Gastrocnemius medialis (tissue), 4 donors: ENCODE results near the gene SORL1.

Experiments
- POLR2A ChIP-seq, 2 donors: fragments of 450-650 bp; IDR thresholded peaks; one replicate each; pipeline ENCODE4 v1.6.1; 2017; ENCODE audit warnings: antibody characterized with exemption in 2 of 2, mild to moderate bottlenecking in 2 of 2, moderate library complexity in 2 of 2
- TF ChIP-seq, protein P1 (sequence below), 5 experiments: fragments of 450-650 bp in 3 of 5; fragments of 200-600 bp in 2 of 5; sonication (generic) in 2 of 5; IDR thresholded peaks in 4 of 5; conservative IDR thresholded peaks in 1 of 5; 1 replicate in 4 of 5; 2 replicates in 1 of 5; pipeline ENCODE4 v1.5.1; 2016 to 2019; ENCODE audit warnings: antibody characterized with exemption in 5 of 5, mild to moderate bottlenecking in 3 of 5, moderate library complexity in 3 of 5

- TF ChIP-seq, protein P1, sequence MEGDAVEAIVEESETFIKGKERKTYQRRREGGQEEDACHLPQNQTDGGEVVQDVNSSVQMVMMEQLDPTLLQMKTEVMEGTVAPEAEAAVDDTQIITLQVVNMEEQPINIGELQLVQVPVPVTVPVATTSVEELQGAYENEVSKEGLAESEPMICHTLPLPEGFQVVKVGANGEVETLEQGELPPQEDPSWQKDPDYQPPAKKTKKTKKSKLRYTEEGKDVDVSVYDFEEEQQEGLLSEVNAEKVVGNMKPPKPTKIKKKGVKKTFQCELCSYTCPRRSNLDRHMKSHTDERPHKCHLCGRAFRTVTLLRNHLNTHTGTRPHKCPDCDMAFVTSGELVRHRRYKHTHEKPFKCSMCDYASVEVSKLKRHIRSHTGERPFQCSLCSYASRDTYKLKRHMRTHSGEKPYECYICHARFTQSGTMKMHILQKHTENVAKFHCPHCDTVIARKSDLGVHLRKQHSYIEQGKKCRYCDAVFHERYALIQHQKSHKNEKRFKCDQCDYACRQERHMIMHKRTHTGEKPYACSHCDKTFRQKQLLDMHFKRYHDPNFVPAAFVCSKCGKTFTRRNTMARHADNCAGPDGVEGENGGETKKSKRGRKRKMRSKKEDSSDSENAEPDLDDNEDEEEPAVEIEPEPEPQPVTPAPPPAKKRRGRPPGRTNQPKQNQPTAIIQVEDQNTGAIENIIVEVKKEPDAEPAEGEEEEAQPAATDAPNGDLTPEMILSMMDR (IDR thresholded peaks at IDR 0.05 in 4 of 5, conservative IDR thresholded peaks at IDR 0.05 in 1 of 5), result no peak
- no peak for TF ChIP-seq POLR2A (IDR thresholded peaks at IDR 0.05)
These were observed 48.2 kb downstream of the SORL1 start for GRCh38 chr11:121500275-121500674.
